NB4 (cell line): ENCODE measurements around the gene KDM4B.

Experiments
- CTCF ChIP-seq: IDR thresholded peaks from one replicate; pipeline ENCODE4 v1.5.1; 2012; ENCODE audit warnings: low read depth, low read length
- POLR2A ChIP-seq: IDR thresholded peaks from 2 replicates; pipeline ENCODE4 v1.6.1; 2011; ENCODE audit warnings: mild to moderate bottlenecking; ENCODE audit not compliant: insufficient read length; ENCODE audit errors: extremely low read depth

DNA sequence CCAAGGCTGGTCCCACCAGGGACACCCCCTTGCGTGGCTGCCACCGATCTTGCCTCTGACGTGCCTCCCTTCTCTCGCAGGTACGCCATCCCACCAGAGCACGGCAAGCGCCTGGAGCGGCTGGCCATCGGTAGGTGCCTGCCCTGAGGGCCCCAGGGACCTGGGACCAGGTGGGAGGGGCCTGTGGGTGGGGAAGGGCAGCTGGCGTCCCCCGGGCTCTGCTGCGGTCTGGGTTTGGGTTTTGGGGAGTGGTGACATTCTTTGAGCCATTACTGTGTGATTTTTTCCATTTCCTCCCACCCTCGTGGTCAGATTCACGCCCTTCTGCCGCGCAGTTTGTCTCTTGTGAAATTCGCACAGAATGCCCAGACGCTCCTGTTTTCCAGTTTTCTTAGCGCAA lies 102.0 kb downstream of the KDM4B start:
- no peak for TF ChIP-seq CTCF
- TF ChIP-seq POLR2A = no peak
